ENCODE results near the gene OR4F15. TPM values are rescaled to one million over a fixed set of nuclear protein-coding genes. Genes with fewer than 3 reads are reported as not detected.

OR4F15 gene
- total RNA-seq, 1 donor from 2014 or later, result not detected

DNA sequence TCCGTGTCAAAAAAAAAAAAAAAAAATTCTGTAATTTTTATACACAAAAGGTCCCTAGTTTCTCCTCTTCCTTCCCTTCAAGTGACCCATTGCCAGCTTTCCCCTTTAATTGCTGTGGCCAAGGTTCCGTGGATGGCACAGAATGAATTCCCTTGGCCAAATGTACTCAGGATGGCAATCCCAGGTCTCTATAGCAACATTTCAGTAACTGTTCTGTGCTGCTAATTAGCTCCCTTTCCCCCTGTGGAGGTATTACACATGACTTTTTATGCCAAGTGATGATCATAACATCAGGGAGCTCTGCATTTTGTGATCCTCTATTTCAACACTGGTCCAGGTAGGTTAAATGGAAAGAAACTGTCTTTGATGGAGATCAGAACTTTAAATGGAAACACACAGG is 8.8 kb upstream of the OR4F15 start, which contains the start of gene OR4F6:
Gene OR4F6 (plus strand): TSS at position 301 of the 400 bp plus-strand sequence. CDS start 2,211 bp downstream, outside the sequence.
- no peaks in the 10 kb centered on the region for H3K9me3 Mint-ChIP-seq (ENCODE audit: unreplicated experiment)
- TF ChIP-seq CTCF (IDR thresholded peaks at IDR 0.05), result no peak
- DNase-seq (ENCODE audit: extremely low spot score, unreplicated experiment), result no peak
- no peaks in the 10 kb centered on the region for H3K4me1 Mint-ChIP-seq (ENCODE audit: unreplicated experiment)
- H3K4me3 Mint-ChIP-seq (ENCODE audit: unreplicated experiment), result no peak within 1 kb of the TSS
- peaks cover 17% of the 10 kb centered on the region for H3K27me3 Mint-ChIP-seq (ENCODE audit: unreplicated experiment)
- no peaks in the 10 kb centered on the region for H3K36me3 Mint-ChIP-seq (ENCODE audit: unreplicated experiment)
- H3K27ac Mint-ChIP-seq (ENCODE audit: unreplicated experiment), result no peak within 1 kb of the TSS

DNA sequence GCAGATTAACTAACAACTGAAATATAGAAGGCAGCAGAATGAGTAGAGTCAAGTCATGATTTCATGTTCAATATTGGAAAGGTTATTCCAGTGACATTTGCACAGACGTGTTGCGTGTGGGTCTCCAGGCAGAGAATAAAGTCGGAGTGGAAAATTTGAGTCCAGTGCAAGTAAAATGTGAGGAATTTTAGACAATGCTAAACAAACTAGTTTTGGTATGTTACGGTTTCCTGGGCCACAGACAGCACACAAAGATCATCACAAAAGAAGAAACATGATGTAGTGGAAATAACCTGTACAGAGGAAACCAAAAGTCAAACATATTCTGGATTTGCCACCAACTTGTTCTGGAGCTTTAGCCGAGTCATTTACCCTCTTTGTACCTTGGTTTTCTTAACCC is 8.3 kb upstream of the OR4F15 start:
- H3K4me3 Mint-ChIP-seq (ENCODE audit: unreplicated experiment), result no peak overlapping the region
- TF ChIP-seq CTCF (IDR thresholded peaks at IDR 0.05), result no peak
- no peaks in the 10 kb centered on the region for H3K36me3 Mint-ChIP-seq (ENCODE audit: unreplicated experiment)
- no peaks in the 10 kb centered on the region for H3K9me3 Mint-ChIP-seq (ENCODE audit: unreplicated experiment)
- no peak overlapping the region for H3K27ac Mint-ChIP-seq (ENCODE audit: unreplicated experiment)
- peaks cover 13% of the 10 kb centered on the region for H3K27me3 Mint-ChIP-seq (ENCODE audit: unreplicated experiment)
- no peak for DNase-seq (ENCODE audit: extremely low spot score, unreplicated experiment)
- no peaks in the 10 kb centered on the region for H3K4me1 Mint-ChIP-seq (ENCODE audit: unreplicated experiment)

GRCh38 chr15:101804375-101804774 is 7.6 kb upstream of the OR4F15 start:
- no peak for DNase-seq (ENCODE audit: extremely low spot score, unreplicated experiment)
- H3K9me3 Mint-ChIP-seq (ENCODE audit: unreplicated experiment), result no peaks in the 10 kb centered on the region
- no peak overlapping the region for H3K27ac Mint-ChIP-seq (ENCODE audit: unreplicated experiment)
- no peak overlapping the region for H3K4me3 Mint-ChIP-seq (ENCODE audit: unreplicated experiment)
- no peaks in the 10 kb centered on the region for H3K36me3 Mint-ChIP-seq (ENCODE audit: unreplicated experiment)
- no peaks in the 10 kb centered on the region for H3K4me1 Mint-ChIP-seq (ENCODE audit: unreplicated experiment)
- peaks cover 13% of the 10 kb centered on the region for H3K27me3 Mint-ChIP-seq (ENCODE audit: unreplicated experiment)
- no peak for TF ChIP-seq CTCF (IDR thresholded peaks at IDR 0.05)

DNA sequence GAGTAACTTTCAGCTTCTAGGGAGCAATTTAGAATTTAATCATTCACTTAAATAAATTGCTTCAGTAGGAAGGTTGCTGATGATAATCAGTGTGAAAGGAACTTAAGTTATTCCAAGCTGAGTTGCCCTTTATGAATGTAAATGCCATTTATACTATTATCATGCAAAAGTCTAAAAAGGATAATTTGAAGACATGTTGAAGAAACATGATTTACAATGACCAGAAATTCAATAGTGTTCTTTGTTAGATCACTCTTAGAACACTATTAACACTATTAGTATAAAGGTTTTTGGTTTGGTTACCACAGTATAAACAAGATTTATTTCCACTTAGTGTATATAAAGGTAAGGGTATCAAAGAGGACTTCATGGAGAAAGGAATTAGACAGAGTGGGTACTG is 7.1 kb upstream of the OR4F15 start:
- no peak overlapping the region for H3K27ac Mint-ChIP-seq (ENCODE audit: unreplicated experiment)

More for the DNA sequence above, 7.1 kb upstream of the OR4F15 start:
- H3K27me3 Mint-ChIP-seq (ENCODE audit: unreplicated experiment), result peaks cover 13% of the 10 kb centered on the region
- no peaks in the 10 kb centered on the region for H3K36me3 Mint-ChIP-seq (ENCODE audit: unreplicated experiment)
- H3K4me3 Mint-ChIP-seq (ENCODE audit: unreplicated experiment), result no peak overlapping the region
- TF ChIP-seq CTCF (IDR thresholded peaks at IDR 0.05), result no peak
- no peaks in the 10 kb centered on the region for H3K4me1 Mint-ChIP-seq (ENCODE audit: unreplicated experiment)
- no peaks in the 10 kb centered on the region for H3K9me3 Mint-ChIP-seq (ENCODE audit: unreplicated experiment)
- DNase-seq (ENCODE audit: extremely low spot score, unreplicated experiment), result no peak

All from osteocyte (in vitro differentiated cells).